Erythroblast (primary cell): ENCODE measurements around the gene CFAP97.

ENCODE experiments used
- DNase-seq, 2 experiments: peaks; one replicate each; lab custom pipeline; 2025; lab: John Stamatoyannopoulos, UW
- GATA1 ChIP-seq: IDR thresholded peaks from 2 replicates; pipeline ENCODE4 v1.6.1; 2011; ENCODE audit warnings: low read depth, mild to moderate bottlenecking, control low read depth, low read length, moderate library complexity
- POLR2A ChIP-seq: IDR thresholded peaks from 2 replicates; pipeline ENCODE4 v1.6.1; 2011; ENCODE audit warnings: mild to moderate bottlenecking, low read length

The CFAP97 gene

GRCh38 chr4:185196437-185196836, 7.4 kb downstream of the CFAP97 start:
- no peak for DNase-seq
- TF ChIP-seq GATA1: no peak
- TF ChIP-seq POLR2A: no peak

GRCh38 chr4:185194924-185195888, 8.6 kb downstream of the CFAP97 start:
- DNase-seq: no peak
- no peak for TF ChIP-seq POLR2A
- TF ChIP-seq GATA1: no peak

- no peak for DNase-seq
- no peak for TF ChIP-seq GATA1
- TF ChIP-seq POLR2A: no peak
Measured at GRCh38 chr4:185192059-185192458, 11.7 kb downstream of the CFAP97 start.

- DNase-seq: peak; percentile 81 to 87
- peak; percentile 24 for TF ChIP-seq POLR2A
- TF ChIP-seq GATA1: no peak
Measured at GRCh38 chr4:185190306-185190856, 13.4 kb downstream of the CFAP97 start.

- DNase-seq: peak; percentile 63 to 68
- TF ChIP-seq GATA1 (no peak), POLR2A (no peak)
Measured at GRCh38 chr4:185189606-185190305, 14.0 kb downstream of the CFAP97 start.

GRCh38 chr4:185186769-185187168, 17.0 kb downstream of the CFAP97 start:
- TF ChIP-seq POLR2A: no peak
- TF ChIP-seq GATA1: no peak
- DNase-seq: no peak

- no peak for TF ChIP-seq POLR2A
- TF ChIP-seq GATA1: no peak
- DNase-seq: peak; percentile 90 to 94
Measured at GRCh38 chr4:185183622-185184281, 20.0 kb downstream of the CFAP97 start.

GRCh38 chr4:185182239-185182638, 21.6 kb downstream of the CFAP97 start:
- TF ChIP-seq POLR2A: no peak
- no peak for TF ChIP-seq GATA1
- no peak for DNase-seq

- DNase-seq: no peak
- no peak for TF ChIP-seq GATA1
Measured at GRCh38 chr4:185179488-185179887, 24.3 kb downstream of the CFAP97 start.

- no peak for TF ChIP-seq GATA1
- no peak for TF ChIP-seq POLR2A
- DNase-seq: no peak
Measured at GRCh38 chr4:185171373-185172071, 32.3 kb downstream of the CFAP97 start.

GRCh38 chr4:185167234-185167633, 36.6 kb downstream of the CFAP97 start:
- peak; percentile 48 to 53 for DNase-seq
- no peak for TF ChIP-seq GATA1
- no peak for TF ChIP-seq POLR2A

GRCh38 chr4:185165605-185166063, 38.2 kb downstream of the CFAP97 start:
- no peak for DNase-seq
- TF ChIP-seq POLR2A (no peak), GATA1 (no peak)

GRCh38 chr4:185151296-185151695, 52.5 kb downstream of the CFAP97 start:
- no peak for DNase-seq
- TF ChIP-seq GATA1: no peak
- TF ChIP-seq POLR2A: no peak
